ENCODE data around the gene ZCCHC2. TPM values are rescaled to one million over a fixed set of nuclear protein-coding genes. Genes with fewer than 3 reads are reported as not detected.

ZCCHC2 gene
- total RNA-seq (ENCODE audit: low replicate concordance) = 5.5 and 8.9 TPM in 2 replicates

GRCh38 chr18:62522504-62523254 is at the start of gene ZCCHC2:
TSS of gene ZCCHC2 (plus strand) at chr18:62523025. CDS start at chr18:62523425, 400 bp downstream.
- H4K20me1 ChIP-seq (ENCODE audit: low read depth) = peaks cover 26% of the 10 kb centered on the region
- H3K79me2 ChIP-seq (ENCODE audit: low read depth) = peaks cover 26% of the 10 kb centered on the region
- peak within 1 kb of the TSS; percentile 91 for H3K4me3 ChIP-seq
- H3K27me3 Mint-ChIP-seq (ENCODE audit: insufficient read depth, low read depth) = peaks cover 16% of the 10 kb centered on the region
- H3K9ac ChIP-seq = peak within 1 kb of the TSS; percentile 5
- peaks cover 21% of the 10 kb centered on the region for H3K4me1 Mint-ChIP-seq
- TF ChIP-seq CTCF (IDR thresholded peaks at IDR 0.05) = no peak
- TF ChIP-seq EZH2 (IDR thresholded peaks at IDR 0.05) = no peak
- TF ChIP-seq EZH2phosphoT487 (IDR thresholded peaks at IDR 0.05) = no peak
- no peak within 1 kb of the TSS for H3K27ac Mint-ChIP-seq
- peak within 1 kb of the TSS; percentile 91 for H3K27ac ChIP-seq
- H3K36me3 ChIP-seq = no peaks in the 10 kb centered on the region
- H3K4me1 ChIP-seq = peaks cover 23% of the 10 kb centered on the region
- DNase-seq (ENCODE audit: low spot score) = peak; percentile 98
- H3K4me2 ChIP-seq = peak within 1 kb of the TSS; percentile 96
- H3K27me3 ChIP-seq = peaks cover 47% of the 10 kb centered on the region
- no peaks in the 10 kb centered on the region for H3K9me3 Mint-ChIP-seq
- H2AFZ ChIP-seq (replicated peaks) = peak within 1 kb of the TSS; percentile 99
- peak within 1 kb of the TSS; percentile 91 for H3K4me3 Mint-ChIP-seq
- peaks cover 28% of the 10 kb centered on the region for H3F3A ChIP-seq (ENCODE audit: low read depth)
- H3K36me3 Mint-ChIP-seq = no peaks in the 10 kb centered on the region
- no peaks in the 10 kb centered on the region for H3K9me3 ChIP-seq (ENCODE audit: low read depth)

GRCh38 chr18:62479574-62479973 is 43.3 kb upstream of the ZCCHC2 start:
- no peak overlapping the region for H3K4me3 ChIP-seq
- Mint-ChIP-seq H3K27me3 (ENCODE audit: insufficient read depth, low read depth) (peaks cover under 1% of the 10 kb centered on the region), H3K9me3 (peaks cover 18% of the 10 kb centered on the region), H3K36me3 (no peaks in the 10 kb centered on the region), H3K4me3 (no peak overlapping the region), H3K4me1 (no peaks in the 10 kb centered on the region), H3K27ac (no peak overlapping the region)
- H3K4me2 ChIP-seq = no peak overlapping the region
- H4K20me1 ChIP-seq (ENCODE audit: low read depth) = no peaks in the 10 kb centered on the region
- no peaks in the 10 kb centered on the region for H3K79me2 ChIP-seq (ENCODE audit: low read depth)
- no peak overlapping the region for H3K27ac ChIP-seq
- H3K9me3 ChIP-seq (ENCODE audit: low read depth) = no peaks in the 10 kb centered on the region
- no peaks in the 10 kb centered on the region for H3F3A ChIP-seq (ENCODE audit: low read depth)
- H3K9ac ChIP-seq = no peak overlapping the region
- no peaks in the 10 kb centered on the region for H3K27me3 ChIP-seq
- H3K4me1 ChIP-seq = no peaks in the 10 kb centered on the region
- DNase-seq (ENCODE audit: low spot score) = no peak
- TF ChIP-seq CTCF (IDR thresholded peaks at IDR 0.05) = no peak
- TF ChIP-seq EZH2phosphoT487 (IDR thresholded peaks at IDR 0.05) = no peak
- TF ChIP-seq EZH2 (IDR thresholded peaks at IDR 0.05) = no peak
- H3K36me3 ChIP-seq = no peaks in the 10 kb centered on the region
- H2AFZ ChIP-seq (replicated peaks) = no peak overlapping the region

GRCh38 chr18:62480927-62481326 is 41.9 kb upstream of the ZCCHC2 start:
- no peaks in the 10 kb centered on the region for H3K36me3 Mint-ChIP-seq

More at GRCh38 chr18:62480927-62481326, 41.9 kb upstream of the ZCCHC2 start:
- peaks cover 4% of the 10 kb centered on the region for H3K4me1 Mint-ChIP-seq
- no peaks in the 10 kb centered on the region for H3K27me3 ChIP-seq
- no peak for TF ChIP-seq CTCF (IDR thresholded peaks at IDR 0.05)
- TF ChIP-seq EZH2phosphoT487 (IDR thresholded peaks at IDR 0.05) = no peak
- TF ChIP-seq EZH2 (IDR thresholded peaks at IDR 0.05) = no peak
- H3F3A ChIP-seq (ENCODE audit: low read depth) = no peaks in the 10 kb centered on the region
- H3K27ac ChIP-seq = no peak overlapping the region
- no peak for DNase-seq (ENCODE audit: low spot score)
- H3K4me1 ChIP-seq = no peaks in the 10 kb centered on the region
- peaks cover 18% of the 10 kb centered on the region for H3K9me3 Mint-ChIP-seq
- H3K27me3 Mint-ChIP-seq (ENCODE audit: insufficient read depth, low read depth) = peaks cover 3% of the 10 kb centered on the region
- no peak overlapping the region for H3K27ac Mint-ChIP-seq
- H3K79me2 ChIP-seq (ENCODE audit: low read depth) = no peaks in the 10 kb centered on the region
- H3K36me3 ChIP-seq = no peaks in the 10 kb centered on the region
- no peak overlapping the region for H3K4me3 ChIP-seq
- no peak overlapping the region for H3K4me2 ChIP-seq
- H3K9ac ChIP-seq = no peak overlapping the region
- no peak overlapping the region for H2AFZ ChIP-seq (replicated peaks)
- H4K20me1 ChIP-seq (ENCODE audit: low read depth) = no peaks in the 10 kb centered on the region
- no peak overlapping the region for H3K4me3 Mint-ChIP-seq
- H3K9me3 ChIP-seq (ENCODE audit: low read depth) = no peaks in the 10 kb centered on the region
